ENCODE data around the gene TDP1.

The TDP1 gene

GRCh38 chr14:89947344-89947743, 8.4 kb upstream of the TDP1 start:
- DNase-seq, result no peak

GRCh38 chr14:89952576-89952975, 3.2 kb upstream of the TDP1 start:
- no peak for DNase-seq

- no peak for DNase-seq
These were observed 2.1 kb upstream of the TDP1 start for GRCh38 chr14:89953602-89954001.

- peak; percentile 98 for DNase-seq
These were observed 1.4 kb upstream of the TDP1 start, which contains the start of gene EFCAB11 for GRCh38 chr14:89954070-89955021. EFCAB11 (minus strand) TSS chr14:89954730; CDS start chr14:89954660, 70 bp downstream.

- DNase-seq, result no peak
These were observed 544 bp upstream of the TDP1 start for GRCh38 chr14:89955022-89955744.

GRCh38 chr14:89956661-89957009, 908 bp downstream of the TDP1 start:
- DNase-seq, result no peak

GRCh38 chr14:89957376-89957775, 1.6 kb downstream of the TDP1 start:
- DNase-seq, result no peak

GRCh38 chr14:89957791-89958190, 2.1 kb downstream of the TDP1 start:
- no peak for DNase-seq

GRCh38 chr14:89958966-89959365, 3.2 kb downstream of the TDP1 start:
- DNase-seq, result no peak

- no peak for DNase-seq
These were observed 4.2 kb downstream of the TDP1 start for GRCh38 chr14:89959853-89960445.

- no peak for DNase-seq
These were observed 5.2 kb downstream of the TDP1 start for GRCh38 chr14:89960914-89961313.

GRCh38 chr14:89963288-89963978, 7.7 kb downstream of the TDP1 start:
- no peak for DNase-seq

GRCh38 chr14:89965839-89966238, 10.1 kb downstream of the TDP1 start:
- DNase-seq, result no peak

- DNase-seq, result peak; percentile 34
These were observed 17.6 kb downstream of the TDP1 start for GRCh38 chr14:89973234-89973823.

- no peak for DNase-seq
These were observed 21.9 kb downstream of the TDP1 start for GRCh38 chr14:89977668-89978067.

- DNase-seq, result no peak
These were observed 22.9 kb downstream of the TDP1 start for GRCh38 chr14:89978656-89979055.

GRCh38 chr14:89983375-89983774, 27.6 kb downstream of the TDP1 start:
- DNase-seq, result no peak

GRCh38 chr14:89986462-89987160, 30.9 kb downstream of the TDP1 start:
- DNase-seq, result no peak

GRCh38 chr14:89987161-89987475, 31.4 kb downstream of the TDP1 start:
- DNase-seq, result no peak

- DNase-seq, result no peak
These were observed 33.1 kb downstream of the TDP1 start for GRCh38 chr14:89988787-89989186.

GRCh38 chr14:89990218-89990617, 34.5 kb downstream of the TDP1 start:
- no peak for DNase-seq

- DNase-seq, result no peak
These were observed 35.0 kb downstream of the TDP1 start for GRCh38 chr14:89990623-89991275.

All from NCI-H1436 (cell line).